Vagina (tissue), 2 donors: ENCODE data around the gene CAPNS1.

Source experiments
- CTCF ChIP-seq, 3 experiments: fragments of 450-650 bp in 2 of 3; fragments of 200-600 bp in 1 of 3; sonication (generic) in 1 of 3; IDR thresholded peaks; one replicate each; pipeline ENCODE4 v1.5.1; 2017 to 2019; ENCODE audit warnings: antibody characterized with exemption in 3 of 3, mild to moderate bottlenecking in 2 of 3, moderate library complexity in 2 of 3
- POLR2A ChIP-seq, 2 donors: fragments of 450-650 bp; IDR thresholded peaks; one replicate each; pipeline ENCODE4 v1.6.1; 2017; ENCODE audit warnings: antibody characterized with exemption in 2 of 2, mild to moderate bottlenecking in 2 of 2, moderate library complexity in 2 of 2
- POLR2AphosphoS5 ChIP-seq, 2 donors: sonication (generic); formaldehyde crosslinking; IDR thresholded peaks; one replicate each; pipeline ENCODE4 v1.9.0; 2017; ENCODE audit warnings: antibody characterized with exemption in 2 of 2, mild to moderate bottlenecking in 2 of 2, low read depth in 1 of 2; ENCODE audit not compliant: insufficient read depth in 1 of 2

GRCh38 chr19:36142046-36142445 lies 2.2 kb downstream of the CAPNS1 start:
- no peak for TF ChIP-seq POLR2A (IDR thresholded peaks at IDR 0.05)
- no peak for TF ChIP-seq CTCF (IDR thresholded peaks at IDR 0.05)
- TF ChIP-seq POLR2AphosphoS5 (IDR thresholded peaks at IDR 0.05; ENCODE audit: insufficient read depth in 1 of 2, low read depth in 1 of 2), result no peak
